DND-41 (cell line): ENCODE data around the gene TBCD.

Experiments used
- ATAC-seq: fragments of 200-7000 bp; cut with Tn5 transposase; 3 replicates; pipeline ENCODE4 v1.9.1; 2021; ENCODE audit warnings: low read depth; ENCODE audit not compliant: insufficient read depth
- DNase-seq: peaks from one replicate; pipeline ENCODE4 v3.0.0-alpha.2; 2020
- H2AFZ ChIP-seq: 2 replicates; pipeline ENCODE4 v1.6.0; 2012; ENCODE audit warnings: low read depth, low read length
- H3K27ac ChIP-seq: 2 replicates; pipeline ENCODE4 v1.5.1; 2012; ENCODE audit warnings: low read length, inconsistent platforms
- H3K27me3 ChIP-seq: fragments of 200-600 bp; sonication (generic); 2 replicates; pipeline ENCODE4 v1.6.0; 2012; ENCODE audit warnings: low read length, mild to moderate bottlenecking, inconsistent platforms; ENCODE audit not compliant: insufficient read depth, poor library complexity
- H3K36me3 ChIP-seq: 2 replicates; pipeline ENCODE4 v1.5.1; 2012; ENCODE audit warnings: low read length, inconsistent platforms; ENCODE audit not compliant: insufficient read depth
- H3K4me1 ChIP-seq: 2 replicates; pipeline ENCODE4 v1.5.1; 2012; ENCODE audit warnings: mild to moderate bottlenecking, low read length; ENCODE audit not compliant: insufficient read depth
- H3K4me2 ChIP-seq: 2 replicates; pipeline ENCODE4 v1.6.0; 2012; ENCODE audit warnings: mild to moderate bottlenecking, moderate library complexity, low read length, inconsistent platforms; ENCODE audit not compliant: insufficient read depth
- H3K4me3 ChIP-seq, 2 experiments: fragments of 200-600 bp in 1 of 2; shearing (Covaris generic) in 1 of 2; 2 replicates each; pipeline ENCODE4 v1.5.1; 2012 to 2016; ENCODE audit warnings: inconsistent platforms in 2 of 2, low read length in 2 of 2, mild to moderate bottlenecking in 2 of 2, low read depth in 1 of 2, moderate library complexity in 1 of 2
- H3K79me2 ChIP-seq: 2 replicates; pipeline ENCODE4 v1.6.0; 2012; ENCODE audit warnings: low read length, inconsistent platforms; ENCODE audit not compliant: insufficient read depth
- H3K9ac ChIP-seq: 2 replicates; pipeline ENCODE4 v1.6.0; 2012; ENCODE audit warnings: low read depth, mild to moderate bottlenecking, inconsistent platforms, low read length, moderate library complexity
- H3K9me3 ChIP-seq: 2 replicates; pipeline ENCODE4 v1.5.1; 2012; ENCODE audit warnings: low read length, moderate library complexity, mild to moderate bottlenecking, inconsistent platforms; ENCODE audit not compliant: insufficient read depth, severe bottlenecking
- H4K20me1 ChIP-seq: 2 replicates; pipeline ENCODE4 v1.6.0; 2012; ENCODE audit warnings: low read length; ENCODE audit not compliant: insufficient read depth
- EZH2 ChIP-seq: IDR thresholded peaks from 3 replicates; pipeline ENCODE4 v1.6.1; 2012; ENCODE audit warnings: borderline replicate concordance, low read depth, mild to moderate bottlenecking, moderate library complexity, low read length, inconsistent platforms; ENCODE audit not compliant: severe bottlenecking
- TF ChIP-seq, protein P1 (sequence below): IDR thresholded peaks from 2 replicates; pipeline ENCODE4 v1.5.1; 2012; ENCODE audit warnings: borderline replicate concordance, low read length, moderate library complexity, mild to moderate bottlenecking; ENCODE audit not compliant: poor library complexity, severe bottlenecking; ENCODE audit errors: extremely low read depth

Gene TBCD

DNA sequence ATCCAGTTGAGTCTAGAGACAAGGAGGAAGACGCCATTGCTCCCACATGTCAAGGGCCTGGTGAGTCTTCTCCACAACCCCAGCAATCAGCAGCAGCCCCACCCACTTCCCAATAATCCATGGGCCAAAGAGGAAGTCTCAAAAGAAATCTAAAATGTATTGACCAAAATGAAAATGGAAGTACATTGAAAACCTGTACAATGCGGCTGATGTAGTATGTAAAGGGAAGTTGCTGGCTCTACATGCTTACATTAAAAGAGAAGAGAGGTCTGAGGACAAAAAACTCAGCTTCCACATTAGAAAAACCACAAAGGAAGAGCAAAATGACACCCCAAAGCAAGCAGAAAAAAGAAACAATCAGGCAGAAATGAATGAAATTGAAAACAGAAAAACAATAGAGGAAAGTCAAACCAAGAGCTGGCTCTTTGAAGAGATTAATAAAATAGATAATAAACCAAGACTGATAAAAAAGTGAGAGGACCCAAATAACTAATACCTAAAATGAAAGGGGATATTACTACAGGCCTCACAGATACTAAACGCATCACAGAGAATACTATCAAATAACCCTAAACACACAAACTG lies 227.0 kb downstream of the TBCD start:
- DNase-seq (no peak), ATAC-seq (peak; percentile 47; the same call in 2 of the 3 replicates)
- Histone ChIP-seq H3K9me3 (no peaks in the 10 kb centered on the region), H3K4me3 (no peak overlapping the region), H3K4me1 (peaks cover 8% of the 10 kb centered on the region), H3K9ac (no peak overlapping the region), H3K4me2 (no peak overlapping the region), H3K27ac (no peak overlapping the region; the same call in 1 of the 2 replicates), H3K79me2 (peaks cover 37% of the 10 kb centered on the region), H2AFZ (no peak overlapping the region), H3K36me3 (peaks cover 46% of the 10 kb centered on the region), H3K27me3 (no peaks in the 10 kb centered on the region), H4K20me1 (peaks cover 26% of the 10 kb centered on the region)
- no peak for TF ChIP-seq EZH2
- TF ChIP-seq, protein P1, sequence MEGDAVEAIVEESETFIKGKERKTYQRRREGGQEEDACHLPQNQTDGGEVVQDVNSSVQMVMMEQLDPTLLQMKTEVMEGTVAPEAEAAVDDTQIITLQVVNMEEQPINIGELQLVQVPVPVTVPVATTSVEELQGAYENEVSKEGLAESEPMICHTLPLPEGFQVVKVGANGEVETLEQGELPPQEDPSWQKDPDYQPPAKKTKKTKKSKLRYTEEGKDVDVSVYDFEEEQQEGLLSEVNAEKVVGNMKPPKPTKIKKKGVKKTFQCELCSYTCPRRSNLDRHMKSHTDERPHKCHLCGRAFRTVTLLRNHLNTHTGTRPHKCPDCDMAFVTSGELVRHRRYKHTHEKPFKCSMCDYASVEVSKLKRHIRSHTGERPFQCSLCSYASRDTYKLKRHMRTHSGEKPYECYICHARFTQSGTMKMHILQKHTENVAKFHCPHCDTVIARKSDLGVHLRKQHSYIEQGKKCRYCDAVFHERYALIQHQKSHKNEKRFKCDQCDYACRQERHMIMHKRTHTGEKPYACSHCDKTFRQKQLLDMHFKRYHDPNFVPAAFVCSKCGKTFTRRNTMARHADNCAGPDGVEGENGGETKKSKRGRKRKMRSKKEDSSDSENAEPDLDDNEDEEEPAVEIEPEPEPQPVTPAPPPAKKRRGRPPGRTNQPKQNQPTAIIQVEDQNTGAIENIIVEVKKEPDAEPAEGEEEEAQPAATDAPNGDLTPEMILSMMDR, result no peak

DNA sequence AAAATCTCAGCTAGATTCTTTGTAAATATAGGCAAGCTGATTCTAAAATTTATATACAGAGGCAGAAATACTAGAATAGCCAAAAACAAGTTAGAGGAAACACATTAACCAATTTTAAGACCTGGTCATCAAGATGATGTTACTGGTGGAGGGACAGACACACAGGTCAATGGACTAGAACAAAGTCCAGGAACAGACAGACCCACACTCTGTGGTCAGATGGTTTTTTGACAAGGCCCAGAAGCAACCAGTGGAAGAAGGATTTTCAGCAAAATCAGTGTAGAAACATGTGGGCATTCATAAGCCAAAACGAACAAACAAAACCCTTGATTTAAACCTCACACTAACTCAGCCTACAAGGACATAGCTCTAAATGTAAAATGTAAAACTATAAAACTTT lies 227.9 kb downstream of the TBCD start:
- DNase-seq (no peak), ATAC-seq (no peak)
- Histone ChIP-seq H3K4me1 (peaks cover 8% of the 10 kb centered on the region), H3K9me3 (no peaks in the 10 kb centered on the region), H3K27me3 (no peaks in the 10 kb centered on the region), H3K4me3 (no peak overlapping the region), H2AFZ (no peak overlapping the region), H4K20me1 (peaks cover 27% of the 10 kb centered on the region), H3K79me2 (peaks cover 39% of the 10 kb centered on the region), H3K4me2 (no peak overlapping the region), H3K27ac (no peak overlapping the region), H3K9ac (no peak overlapping the region), H3K36me3 (peaks cover 49% of the 10 kb centered on the region)
- TF ChIP-seq, protein P1, result no peak
- TF ChIP-seq EZH2, result no peak

DNA sequence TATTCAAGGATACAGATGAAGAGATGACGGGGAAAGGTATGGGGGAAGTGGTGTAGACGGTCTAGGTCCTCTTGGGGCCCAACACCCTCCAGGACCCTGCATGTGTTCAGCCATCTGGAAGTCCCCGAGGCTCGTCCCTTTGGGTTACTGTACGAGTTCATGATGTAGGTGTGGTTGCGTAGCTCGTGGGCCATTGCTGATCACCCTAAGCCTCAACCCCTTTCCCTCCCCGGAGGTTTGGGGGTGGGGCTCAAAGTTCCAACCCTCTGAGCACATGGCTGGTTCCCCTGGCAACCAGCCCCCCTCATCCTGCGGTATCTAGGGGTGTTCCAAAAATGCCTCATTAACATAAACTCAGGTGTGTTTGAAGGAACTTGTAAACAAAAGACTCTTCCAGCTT lies 228.8 kb downstream of the TBCD start:
- ATAC-seq, result no peak
- Histone ChIP-seq H4K20me1 (peaks cover 34% of the 10 kb centered on the region), H3K4me2 (no peak overlapping the region)

More for the DNA sequence above, 228.8 kb downstream of the TBCD start:
- Histone ChIP-seq H3K9me3 (no peaks in the 10 kb centered on the region), H3K4me1 (peaks cover 12% of the 10 kb centered on the region), H3K36me3 (peaks cover 53% of the 10 kb centered on the region), H2AFZ (no peak overlapping the region), H3K4me3 (no peak overlapping the region), H3K9ac (no peak overlapping the region), H3K27me3 (no peaks in the 10 kb centered on the region), H3K79me2 (peaks cover 46% of the 10 kb centered on the region), H3K27ac (no peak overlapping the region)
- no peak for DNase-seq
- TF ChIP-seq, protein P1, result no peak
- TF ChIP-seq EZH2, result no peak
